HG03095 (cell line): ENCODE measurements around the gene ASAP3.

Source experiments
- ATAC-seq: cut with Tn5 transposase; IDR thresholded peaks from one replicate; pipeline ENCODE4 v1.9.1; 2021; ENCODE audit warnings: moderate library complexity; ENCODE audit not compliant: unreplicated experiment

Gene ASAP3

GRCh38 chr1:23483321-23484252 lies at the start of gene ASAP3:
TSS of gene ASAP3 (minus strand) at chr1:23484179. CDS start at chr1:23484133, 46 bp downstream.
- ATAC-seq, result no peak

DNA sequence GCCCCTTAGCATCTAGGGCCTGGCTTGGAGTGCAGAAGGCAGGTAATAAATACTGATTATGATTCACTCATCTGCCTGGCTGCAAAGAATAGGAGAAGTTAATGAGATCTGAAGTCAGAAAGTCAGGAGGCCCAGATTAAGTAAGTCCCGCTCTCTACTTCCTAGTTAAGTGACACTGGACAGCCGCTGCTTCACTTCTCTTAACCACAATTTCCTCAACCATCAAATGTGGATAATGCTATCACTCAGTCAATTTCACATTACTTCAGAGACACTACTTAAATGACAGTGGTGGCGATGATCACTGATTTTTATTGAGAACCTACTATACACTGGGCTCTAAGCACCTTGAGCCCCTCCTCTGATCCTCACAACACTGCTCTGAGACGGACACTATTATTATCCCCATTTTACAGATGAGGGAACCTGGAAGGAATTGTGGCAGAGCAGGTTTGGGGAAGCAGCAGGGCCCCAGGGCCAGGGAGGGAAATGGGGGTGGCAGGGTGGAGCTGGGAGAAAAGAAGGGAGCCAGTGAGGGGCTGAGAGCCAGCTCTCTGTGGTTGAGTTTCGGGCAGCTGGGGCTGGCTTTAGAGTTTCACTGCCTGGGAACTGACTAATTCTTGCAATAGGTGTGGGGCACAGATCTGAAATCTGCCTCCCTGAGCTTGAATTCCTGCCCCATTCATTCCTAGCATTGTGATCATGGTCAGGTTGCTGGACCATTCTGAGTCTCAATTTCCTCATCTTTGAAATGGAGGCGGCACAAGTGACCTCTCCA lies 49.5 kb upstream of the ASAP3 start:
- ATAC-seq, result no peak

DNA sequence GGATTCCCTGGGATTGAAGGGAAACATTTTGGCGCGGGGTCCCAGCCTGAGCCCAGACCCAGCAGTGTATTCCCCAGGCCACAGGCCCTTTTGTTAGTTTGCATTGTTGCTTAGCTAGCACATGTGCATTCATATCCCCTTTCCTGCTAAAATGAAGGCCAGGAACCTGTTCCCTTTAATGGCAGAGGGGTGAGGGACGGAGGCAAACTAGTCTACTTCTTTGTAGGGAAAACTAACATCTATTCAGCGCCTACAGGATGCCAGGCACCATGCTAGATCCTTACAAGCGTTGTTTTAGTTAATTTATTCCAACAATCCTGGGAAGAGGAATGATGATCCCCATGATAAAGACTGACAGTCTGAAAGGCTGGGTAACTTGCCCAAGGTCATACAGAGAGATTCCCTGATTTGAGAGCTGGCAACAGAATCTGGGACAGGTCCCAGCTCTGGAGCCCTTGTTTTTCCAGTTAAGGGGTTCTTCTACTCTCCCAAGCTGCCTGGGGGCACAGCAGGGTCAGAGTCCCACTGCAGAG lies 47.6 kb upstream of the ASAP3 start:
- no peak for ATAC-seq

GRCh38 chr1:23530747-23531561 lies 47.0 kb upstream of the ASAP3 start, which contains the start of gene E2F2:
TSS of gene E2F2 (minus strand) at chr1:23531233. CDS start at chr1:23530793, 440 bp downstream.
- no peak for ATAC-seq

DNA sequence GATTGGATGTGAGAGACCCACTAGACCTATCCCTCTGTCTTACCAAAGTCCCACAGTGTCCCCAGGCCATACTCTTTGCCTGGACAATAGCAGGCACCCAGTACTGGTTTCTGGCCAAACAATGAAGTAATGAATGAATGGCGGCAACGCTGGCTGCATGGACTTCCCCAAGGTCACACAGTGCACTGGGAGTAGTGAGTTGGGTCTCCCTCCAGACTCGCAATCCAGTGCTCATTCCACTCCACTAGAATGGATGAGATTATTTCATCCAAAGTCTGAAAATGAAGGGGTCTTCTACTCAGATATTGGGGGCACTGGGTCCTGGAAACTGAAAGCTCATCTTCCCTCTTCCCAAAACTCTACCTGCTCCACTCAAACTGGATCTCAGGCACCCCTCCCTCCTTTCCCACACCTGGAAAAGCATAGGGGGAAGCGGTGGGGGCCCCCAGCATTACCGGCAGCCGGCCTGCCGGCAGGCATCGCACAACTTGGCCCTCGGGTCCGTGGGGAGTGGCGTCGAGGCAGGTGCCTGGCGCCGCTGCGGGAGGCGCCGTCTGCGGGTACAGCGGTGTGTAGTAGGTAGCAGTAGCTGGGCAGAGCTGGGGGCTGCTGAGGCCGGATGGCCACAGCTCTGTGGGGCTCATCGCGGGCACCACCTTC lies 46.2 kb upstream of the ASAP3 start:
- ATAC-seq, result no peak

DNA sequence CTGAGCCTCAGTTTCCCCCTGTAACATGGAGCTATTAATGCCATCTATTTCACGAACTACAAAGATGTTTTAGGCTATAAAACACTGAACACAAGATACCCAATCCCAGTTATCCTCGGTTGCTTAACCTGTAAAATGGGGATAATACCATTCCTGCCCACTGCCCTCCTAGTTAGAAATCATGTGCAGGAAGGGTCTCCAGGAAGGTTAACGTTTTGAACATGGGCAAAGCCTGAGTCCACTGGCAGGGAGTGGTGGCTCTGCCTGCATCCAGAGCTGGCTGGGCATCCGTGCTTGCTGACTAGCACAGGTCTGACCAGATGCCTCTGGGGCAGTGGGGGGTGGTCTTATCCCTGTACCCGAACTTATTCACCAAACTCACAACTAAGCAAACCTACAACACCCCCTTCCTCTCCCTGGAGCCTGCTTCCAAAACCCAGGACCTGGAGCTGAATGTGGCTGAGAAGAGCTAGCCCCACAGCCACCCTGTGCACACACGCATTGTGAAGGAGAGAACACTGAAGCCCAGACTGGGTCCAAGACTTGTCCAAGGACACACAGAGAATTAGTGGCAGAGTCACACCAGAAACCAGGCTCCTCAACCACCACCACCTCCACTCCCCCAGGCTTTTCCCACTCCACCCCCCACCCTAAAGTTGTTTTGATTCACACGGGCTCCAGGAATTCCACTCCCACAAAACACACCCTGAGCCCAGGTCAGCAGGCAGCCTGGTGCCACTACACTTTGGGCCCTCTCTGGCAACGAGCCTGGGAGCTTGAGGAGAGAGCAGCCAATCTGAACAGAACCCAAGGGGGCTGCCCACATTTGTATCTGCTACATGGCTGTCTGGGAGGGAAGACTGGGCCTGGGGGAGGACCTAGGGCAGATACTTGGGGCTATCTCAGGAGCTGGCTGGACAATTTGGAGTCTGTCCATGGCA lies 45.4 kb upstream of the ASAP3 start:
- ATAC-seq, result no peak

DNA sequence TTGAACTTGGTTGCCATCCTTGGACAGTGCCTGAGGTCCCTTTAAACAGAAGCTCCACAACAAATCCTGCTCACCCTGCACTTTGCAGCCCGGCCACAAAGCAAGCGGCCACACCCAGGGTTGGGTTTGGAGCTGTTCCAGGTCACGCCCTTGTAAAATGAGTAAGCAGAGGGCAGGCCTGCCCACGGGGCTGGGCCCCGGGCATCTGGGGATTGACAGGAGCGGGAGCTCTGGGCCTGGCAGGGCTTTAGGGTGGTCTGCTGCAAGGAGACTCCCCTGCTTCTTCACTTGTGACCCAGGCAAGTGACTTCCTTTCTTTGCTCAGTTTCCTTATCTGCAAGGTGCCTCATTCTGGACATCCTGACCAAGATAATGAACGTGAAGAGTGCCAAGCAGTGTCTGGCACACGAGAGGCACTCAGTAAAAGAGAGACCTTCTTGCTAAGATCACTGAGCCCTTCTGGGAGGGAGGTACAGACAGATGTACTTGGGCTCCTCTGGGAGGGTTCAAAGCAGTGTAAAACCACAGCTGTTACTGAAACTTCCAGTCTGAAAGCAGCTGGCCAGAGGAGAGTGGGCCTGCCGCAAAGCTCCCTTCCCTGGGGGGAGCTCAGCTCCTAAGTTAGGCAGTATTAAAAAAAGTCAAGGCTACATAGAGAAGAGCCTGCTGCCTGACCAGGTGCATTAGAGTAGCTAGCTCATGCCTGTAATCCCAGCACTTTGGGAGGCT lies 44.4 kb upstream of the ASAP3 start:
- ATAC-seq, result peak; percentile 47

- ATAC-seq, result no peak
These were observed 43.9 kb upstream of the ASAP3 start for GRCh38 chr1:23527900-23528249.

- ATAC-seq, result no peak
These were observed 43.4 kb upstream of the ASAP3 start for GRCh38 chr1:23527366-23527765.

DNA sequence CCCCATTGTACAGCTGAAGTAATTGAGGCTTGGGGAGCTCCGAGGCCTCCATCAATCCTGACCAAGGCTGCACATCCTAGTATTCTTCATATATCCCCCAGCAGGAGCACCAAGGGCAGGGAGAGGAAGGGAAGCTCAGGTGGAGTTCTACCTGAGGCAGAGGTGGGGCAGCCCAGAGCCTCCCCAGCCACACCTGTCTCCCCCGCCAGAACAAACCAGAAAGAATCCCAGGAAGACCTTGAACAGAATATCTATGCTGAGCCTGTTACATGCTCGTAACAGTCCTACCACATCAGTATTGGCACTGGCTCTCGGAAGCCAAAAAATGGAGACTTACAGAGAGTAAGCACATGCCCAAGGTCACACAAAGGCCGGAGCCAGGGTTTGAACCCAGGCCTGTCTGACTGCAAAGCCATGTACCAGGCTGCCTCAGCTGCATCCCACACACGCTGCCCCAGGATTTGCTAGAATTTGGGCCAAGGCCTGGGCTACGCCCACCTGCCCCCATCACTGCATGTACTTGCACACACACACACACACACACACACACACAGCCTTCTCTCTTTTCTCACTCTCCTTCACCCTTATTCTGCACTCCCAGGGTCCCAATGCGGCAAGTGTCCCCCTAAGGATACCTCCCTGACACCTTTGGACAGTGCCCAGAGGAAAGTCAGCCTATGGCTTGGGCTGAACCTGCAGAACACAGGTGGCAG lies 42.5 kb upstream of the ASAP3 start:
- ATAC-seq, result no peak

- no peak for ATAC-seq
These were observed 41.7 kb upstream of the ASAP3 start for GRCh38 chr1:23525558-23526250.

DNA sequence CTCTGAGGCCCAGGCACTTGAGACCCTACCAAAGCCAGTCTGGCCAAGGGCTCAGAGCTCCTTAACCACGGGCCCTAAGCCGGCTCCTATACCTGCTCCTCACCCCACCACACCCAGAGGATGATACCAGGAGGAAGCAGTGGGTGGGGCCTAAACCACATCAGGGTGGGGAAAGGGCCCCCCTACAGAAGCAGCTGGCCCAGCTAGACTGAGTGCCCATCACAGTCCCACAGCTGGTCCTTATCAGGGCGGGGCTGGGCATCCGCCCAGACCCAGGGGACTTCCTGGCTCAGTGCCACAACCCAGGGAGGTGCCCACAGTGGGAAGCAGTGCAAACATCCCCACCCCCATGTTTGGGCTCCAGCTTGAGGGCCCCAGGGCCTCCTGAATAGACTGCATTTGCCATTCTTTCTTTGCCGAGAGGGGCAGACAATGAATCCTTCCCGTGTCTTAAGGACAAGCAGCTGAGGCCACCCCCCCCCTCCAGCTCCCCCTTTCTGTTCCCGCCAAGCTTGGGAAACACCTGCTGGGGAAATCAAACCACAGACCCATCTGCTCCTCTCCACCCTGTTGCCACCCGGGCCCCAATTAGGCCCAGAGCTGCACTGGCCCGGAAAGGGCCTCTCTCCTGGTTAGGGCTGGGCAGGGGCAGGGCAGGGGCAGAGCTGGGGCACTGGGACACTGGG lies 40.9 kb upstream of the ASAP3 start:
- no peak for ATAC-seq

DNA sequence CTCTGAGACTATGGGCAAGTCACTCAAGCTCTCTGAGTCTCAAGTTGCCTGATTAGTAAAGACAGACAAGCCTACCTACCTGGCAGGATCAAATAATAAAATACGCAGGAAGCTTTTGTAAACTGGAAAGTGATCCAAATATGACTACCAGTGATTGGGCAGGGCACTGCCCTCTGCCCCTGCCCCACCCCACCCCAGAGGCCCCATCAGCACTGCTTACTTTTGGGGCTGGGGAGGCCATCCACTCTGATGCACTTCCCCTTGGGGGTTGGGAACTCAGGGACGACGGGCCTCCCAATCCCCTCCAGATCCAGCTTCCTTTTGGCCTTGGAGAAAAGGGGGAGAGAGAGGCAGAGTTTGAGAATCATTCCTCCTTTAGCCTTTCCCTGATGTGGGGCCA lies 40.2 kb upstream of the ASAP3 start:
- ATAC-seq, result no peak

- no peak for ATAC-seq
These were observed 38.4 kb upstream of the ASAP3 start for GRCh38 chr1:23522244-23522982.

DNA sequence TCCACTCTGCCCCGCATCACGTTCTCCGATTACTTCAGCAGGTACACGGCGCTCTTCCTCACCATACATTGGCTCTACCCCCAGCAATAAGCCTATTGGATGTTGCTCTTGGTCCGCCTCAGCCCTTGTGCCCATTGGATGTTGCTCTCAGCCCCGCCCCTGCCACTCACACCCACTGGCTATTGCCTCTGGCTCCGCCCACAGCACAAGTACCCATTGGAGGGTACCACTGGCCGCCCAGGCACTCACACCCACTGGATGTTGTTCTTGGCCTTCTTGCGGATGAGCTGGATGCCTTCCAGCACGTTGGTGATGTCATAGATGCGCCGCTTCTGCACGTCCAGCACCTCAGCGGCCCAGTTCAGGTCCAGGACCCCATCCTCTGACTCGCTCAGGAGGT lies 37.6 kb upstream of the ASAP3 start:
- ATAC-seq, result no peak

GRCh38 chr1:23517581-23517980 lies 33.6 kb upstream of the ASAP3 start:
- ATAC-seq, result no peak
